ENCODE data around the gene PTCSC3.

The PTCSC3 gene

GRCh38 chr14:36162267-36162666 lies 14.3 kb downstream of the PTCSC3 start:
- Histone ChIP-seq H3K9me3 (ENCODE audit: low read length) (no peaks in the 10 kb centered on the region), H3K9me2 (ENCODE audit: low read depth, low read length) (no peaks in the 10 kb centered on the region), H3K27me3 (ENCODE audit: insufficient read depth, low read length) (no peaks in the 10 kb centered on the region), H3K4me2 (ENCODE audit: low read length) (no peak overlapping the region), H3K4me3 (ENCODE audit: low read depth, low read length, poor library complexity, severe bottlenecking) (no peak overlapping the region), H3K36me3 (ENCODE audit: insufficient read depth, low read length) (no peaks in the 10 kb centered on the region), H4K20me1 (ENCODE audit: insufficient read depth, low read length) (no peaks in the 10 kb centered on the region), H3K79me2 (ENCODE audit: insufficient read depth, low read length) (no peaks in the 10 kb centered on the region), H3F3A (ENCODE audit: insufficient read depth, low read length) (no peaks in the 10 kb centered on the region), H3K4me1 (ENCODE audit: insufficient read depth, low read length, severe bottlenecking) (no peaks in the 10 kb centered on the region), H3K9ac (ENCODE audit: low read length) (no peak overlapping the region), H3K27ac (ENCODE audit: low read depth, low read length, poor library complexity, severe bottlenecking) (no peak overlapping the region), H2AFZ (ENCODE audit: low read length) (no peak overlapping the region)
- TF ChIP-seq EZH2 (IDR thresholded peaks at IDR 0.05; ENCODE audit: borderline replicate concordance, low read length): no peak
- TF ChIP-seq CTCF (IDR thresholded peaks at IDR 0.05; ENCODE audit: low read length): no peak

GRCh38 chr14:36161776-36162175 lies 14.7 kb downstream of the PTCSC3 start:
- H3K27me3 ChIP-seq (ENCODE audit: insufficient read depth, low read length): no peaks in the 10 kb centered on the region
- no peaks in the 10 kb centered on the region for H3K4me1 ChIP-seq (ENCODE audit: insufficient read depth, low read length, severe bottlenecking)
- no peak overlapping the region for H3K9ac ChIP-seq (ENCODE audit: low read length)
- no peaks in the 10 kb centered on the region for H3K79me2 ChIP-seq (ENCODE audit: insufficient read depth, low read length)
- no peak overlapping the region for H3K4me2 ChIP-seq (ENCODE audit: low read length)
- H3K9me2 ChIP-seq (ENCODE audit: low read depth, low read length): no peaks in the 10 kb centered on the region
- no peak for TF ChIP-seq EZH2 (IDR thresholded peaks at IDR 0.05; ENCODE audit: borderline replicate concordance, low read length)
- TF ChIP-seq CTCF (IDR thresholded peaks at IDR 0.05; ENCODE audit: low read length): no peak
- no peak overlapping the region for H3K27ac ChIP-seq (ENCODE audit: low read depth, low read length, poor library complexity, severe bottlenecking)
- H3K4me3 ChIP-seq (ENCODE audit: low read depth, low read length, poor library complexity, severe bottlenecking): no peak overlapping the region
- no peaks in the 10 kb centered on the region for H3K36me3 ChIP-seq (ENCODE audit: insufficient read depth, low read length)
- no peaks in the 10 kb centered on the region for H3F3A ChIP-seq (ENCODE audit: insufficient read depth, low read length)
- H3K9me3 ChIP-seq (ENCODE audit: low read length): no peaks in the 10 kb centered on the region
- H2AFZ ChIP-seq (ENCODE audit: low read length): no peak overlapping the region
- H4K20me1 ChIP-seq (ENCODE audit: insufficient read depth, low read length): no peaks in the 10 kb centered on the region

DNA sequence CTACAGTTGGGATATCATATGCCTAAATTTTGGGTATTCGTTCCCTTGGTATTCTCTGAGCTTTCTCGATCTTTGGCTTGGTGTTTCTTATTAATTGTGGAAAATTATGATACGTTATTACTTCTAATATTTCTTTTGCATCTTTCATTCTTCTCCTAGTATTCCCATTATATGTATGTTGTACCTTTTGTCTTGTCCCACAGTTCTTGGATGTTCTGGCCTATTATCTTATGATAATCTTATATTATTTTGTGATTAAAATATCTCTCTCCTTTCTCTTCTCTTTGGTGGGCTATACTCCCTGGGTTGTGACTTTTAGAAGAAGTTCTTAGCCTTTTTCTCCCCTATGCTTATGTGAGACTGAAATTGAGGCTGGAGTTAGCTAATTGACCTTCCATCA lies 25.2 kb downstream of the PTCSC3 start:
- no peaks in the 10 kb centered on the region for H3F3A ChIP-seq (ENCODE audit: insufficient read depth, low read length)
- TF ChIP-seq CTCF (IDR thresholded peaks at IDR 0.05; ENCODE audit: low read length) (no peak), EZH2 (IDR thresholded peaks at IDR 0.05; ENCODE audit: borderline replicate concordance, low read length) (no peak)
- H3K36me3 ChIP-seq (ENCODE audit: insufficient read depth, low read length): no peaks in the 10 kb centered on the region
- no peak overlapping the region for H3K4me3 ChIP-seq (ENCODE audit: low read depth, low read length, poor library complexity, severe bottlenecking)
- H2AFZ ChIP-seq (ENCODE audit: low read length): no peak overlapping the region
- no peaks in the 10 kb centered on the region for H3K79me2 ChIP-seq (ENCODE audit: insufficient read depth, low read length)
- H3K9me3 ChIP-seq (ENCODE audit: low read length): peaks cover 2% of the 10 kb centered on the region; the same call in 1 of the 2 replicates
- no peak overlapping the region for H3K4me2 ChIP-seq (ENCODE audit: low read length)
- H3K27ac ChIP-seq (ENCODE audit: low read depth, low read length, poor library complexity, severe bottlenecking): no peak overlapping the region
- no peaks in the 10 kb centered on the region for H4K20me1 ChIP-seq (ENCODE audit: insufficient read depth, low read length)
- H3K9ac ChIP-seq (ENCODE audit: low read length): no peak overlapping the region
- no peaks in the 10 kb centered on the region for H3K4me1 ChIP-seq (ENCODE audit: insufficient read depth, low read length, severe bottlenecking)
- no peaks in the 10 kb centered on the region for H3K9me2 ChIP-seq (ENCODE audit: low read depth, low read length)
- no peaks in the 10 kb centered on the region for H3K27me3 ChIP-seq (ENCODE audit: insufficient read depth, low read length)

Measured in OCI-LY1 (cell line).